Measurements from ENCODE around the gene PANK3.

- TF ChIP-seq CTCF (IDR thresholded peaks at IDR 0.05; ENCODE audit: insufficient read depth, low read length) (no peak), GABPA (IDR thresholded peaks at IDR 0.05; ENCODE audit: low read depth) (no peak), SPI1 (IDR thresholded peaks at IDR 0.05; ENCODE audit: borderline replicate concordance, low read depth) (no peak), POLR2AphosphoS5 (IDR thresholded peaks at IDR 0.05; ENCODE audit: low read depth) (no peak), REST (IDR thresholded peaks at IDR 0.05; ENCODE audit: insufficient replicate concordance, low read depth) (no peak)
These were observed 20.7 kb upstream of the PANK3 start for GRCh38 chr5:168599826-168600225.
